Natural killer cell (primary cell): ENCODE data around the gene RUSC1. TPM values are rescaled to one million over a fixed set of nuclear protein-coding genes. Genes with fewer than 3 reads are reported as not detected.

Source experiments
- ATAC-seq, 3 donors: fragments of 150-1000 bp in 2 of 3; fragments of 200-7000 bp in 1 of 3; cut with Tn5 transposase; 1 replicate in 1 of 3; 2 replicates in 2 of 3; pipeline ENCODE4 v1.10.0; 2021; ENCODE audit warnings: mild to moderate bottlenecking in 2 of 3, moderate library complexity in 2 of 3
- DNase-seq, 2 donors: peaks; one replicate each; pipeline versions ENCODE4 v3.0.0 to v3.0.0-alpha.2; 2013 to 2021; ENCODE audit warnings: mixed read lengths in 1 of 2
- H3K27ac ChIP-seq: one replicate; pipeline ENCODE4 v1.5.1; 2013; ENCODE audit warnings: mild to moderate bottlenecking, low read length
- H3K27me3 ChIP-seq: one replicate; pipeline ENCODE4 v1.6.1; 2013; ENCODE audit warnings: low read length; ENCODE audit not compliant: control insufficient read depth, insufficient read depth
- H3K36me3 ChIP-seq: one replicate; pipeline ENCODE4 v1.6.1; 2013; ENCODE audit warnings: low read length; ENCODE audit not compliant: control insufficient read depth, insufficient read depth
- H3K4me1 ChIP-seq: one replicate; pipeline ENCODE4 v1.6.1; 2013; ENCODE audit warnings: low read length; ENCODE audit not compliant: control insufficient read depth, insufficient read depth
- H3K4me3 ChIP-seq: one replicate; pipeline ENCODE4 v1.5.1; 2013; ENCODE audit warnings: low read length
- H3K9me3 ChIP-seq: one replicate; pipeline ENCODE4 v1.6.1; 2013; ENCODE audit warnings: low read length; ENCODE audit not compliant: control insufficient read depth, insufficient read depth
- H3K27ac Mint-ChIP-seq, 2 donors: one replicate each; pipeline ENCODE4 v1.8.0; 2022; ENCODE audit warnings: mild to moderate bottlenecking in 2 of 2, mixed read lengths in 2 of 2, moderate library complexity in 1 of 2
- H3K27me3 Mint-ChIP-seq, 2 donors: one replicate each; pipeline ENCODE4 v1.8.0; 2022; ENCODE audit warnings: low read depth in 2 of 2, mixed read lengths in 2 of 2
- H3K36me3 Mint-ChIP-seq: one replicate; pipeline ENCODE4 v1.8.0; 2022; ENCODE audit warnings: mixed read lengths
- H3K4me1 Mint-ChIP-seq, 2 donors: one replicate each; pipeline ENCODE4 v1.8.0; 2022; ENCODE audit warnings: mixed read lengths in 2 of 2
- H3K4me3 Mint-ChIP-seq: one replicate; pipeline ENCODE4 v1.8.0; 2022; ENCODE audit warnings: mild to moderate bottlenecking, moderate library complexity, mixed read lengths
- H3K9me3 Mint-ChIP-seq, 2 donors: one replicate each; pipeline ENCODE4 v1.8.0; 2022; ENCODE audit warnings: mixed read lengths in 2 of 2
- WGBS: methylation state at CpG from one replicate; pipeline ENCODE4 v1.1.7; 2013; ENCODE audit warnings: missing lambda C conversion rate; ENCODE audit not compliant: insufficient coverage; 5-methylcytosine and 5-hydroxymethylcytosine counted together
- intact Hi-C: fragments of 100-400 bp; cut with micrococcal nuclease; formaldehyde crosslinking; loops from one replicate; pipeline ENCODE4 v1.14.2; 2022
- total RNA-seq, 4 donors: library from RNA; stranded (reverse); fragments of 120-200 nt in 1 of 4; gene quantifications; one replicate each; pipeline versions ENCODE4 v1.2.3 to v1.2.4, GENCODE V29; 2013 to 2022
- TF ChIP-seq, protein P1 (sequence below): fragments of 200-600 bp; IDR thresholded peaks from one replicate; pipeline ENCODE4 v1.8.0; 2022; ENCODE audit warnings: antibody characterized with exemption

The RUSC1 gene, protein sequence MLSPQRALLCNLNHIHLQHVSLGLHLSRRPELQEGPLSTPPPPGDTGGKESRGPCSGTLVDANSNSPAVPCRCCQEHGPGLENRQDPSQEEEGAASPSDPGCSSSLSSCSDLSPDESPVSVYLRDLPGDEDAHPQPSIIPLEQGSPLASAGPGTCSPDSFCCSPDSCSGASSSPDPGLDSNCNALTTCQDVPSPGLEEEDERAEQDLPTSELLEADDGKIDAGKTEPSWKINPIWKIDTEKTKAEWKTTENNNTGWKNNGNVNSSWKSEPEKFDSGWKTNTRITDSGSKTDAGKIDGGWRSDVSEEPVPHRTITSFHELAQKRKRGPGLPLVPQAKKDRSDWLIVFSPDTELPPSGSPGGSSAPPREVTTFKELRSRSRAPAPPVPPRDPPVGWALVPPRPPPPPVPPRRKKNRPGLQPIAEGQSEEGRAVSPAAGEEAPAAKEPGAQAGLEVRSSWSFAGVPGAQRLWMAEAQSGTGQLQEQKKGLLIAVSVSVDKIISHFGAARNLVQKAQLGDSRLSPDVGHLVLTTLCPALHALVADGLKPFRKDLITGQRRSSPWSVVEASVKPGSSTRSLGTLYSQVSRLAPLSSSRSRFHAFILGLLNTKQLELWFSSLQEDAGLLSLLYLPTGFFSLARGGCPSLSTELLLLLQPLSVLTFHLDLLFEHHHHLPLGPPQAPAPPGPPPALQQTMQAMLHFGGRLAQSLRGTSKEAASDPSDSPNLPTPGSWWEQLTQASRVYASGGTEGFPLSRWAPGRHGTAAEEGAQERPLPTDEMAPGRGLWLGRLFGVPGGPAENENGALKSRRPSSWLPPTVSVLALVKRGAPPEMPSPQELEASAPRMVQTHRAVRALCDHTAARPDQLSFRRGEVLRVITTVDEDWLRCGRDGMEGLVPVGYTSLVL
- 10 to 100 TPM; 20.4 to 24.7 (median 21.5) TPM for total RNA-seq
- 5.8 TPM for total RNA-seq (2013)

DNA sequence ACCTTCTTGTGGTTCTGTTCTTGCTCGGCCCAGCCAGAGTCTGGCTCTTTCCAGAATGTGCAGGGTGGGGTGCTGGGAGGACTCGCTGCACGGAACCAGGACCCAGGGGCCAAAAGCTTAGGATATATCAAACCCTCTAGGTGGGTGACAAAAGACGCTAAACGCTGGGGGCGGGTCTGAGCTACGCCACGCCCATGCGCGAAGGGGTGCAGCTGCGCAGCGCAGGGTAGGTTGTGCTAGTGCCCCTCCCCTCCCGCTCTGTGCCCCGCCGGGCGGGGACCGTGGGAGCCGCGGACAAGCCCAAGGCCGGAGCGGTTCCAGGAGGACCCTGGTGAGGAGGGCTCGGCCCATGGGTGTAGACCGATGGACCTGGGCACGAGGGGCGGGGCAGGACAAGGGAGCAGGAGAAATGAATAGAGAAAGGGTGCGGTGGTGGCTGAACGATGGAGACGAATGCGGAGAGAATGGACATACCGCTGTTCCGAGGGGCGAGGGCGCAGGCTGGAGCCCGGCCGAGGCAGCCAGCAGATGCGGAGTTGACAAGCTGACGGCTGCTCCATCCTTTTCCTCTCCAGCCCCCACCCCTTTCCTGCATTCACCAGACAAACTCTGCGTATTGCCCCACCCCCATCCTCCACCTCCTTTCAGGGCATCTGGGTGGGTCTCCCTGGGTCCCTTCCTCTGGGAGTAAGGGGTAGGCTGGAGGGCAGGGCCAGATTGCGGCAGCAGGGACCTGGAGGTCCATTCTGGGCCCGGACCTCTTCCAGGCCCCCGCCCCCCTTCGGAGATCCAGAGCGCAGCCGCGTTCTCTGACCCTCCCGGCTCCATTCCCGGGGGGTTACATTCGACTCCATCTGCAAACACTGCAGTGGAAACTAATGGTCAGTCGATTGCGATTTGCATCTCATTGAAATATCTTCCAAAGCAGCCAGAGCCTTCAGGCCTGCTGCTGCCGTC, at the start of gene RUSC1:
RUSC1 (plus strand) TSS at position 234 of the 957 bp plus-strand sequence. CDS start 880 bp downstream, outside the sequence.
- no peaks in the 10 kb centered on the region for H3K27me3 ChIP-seq

DNA sequence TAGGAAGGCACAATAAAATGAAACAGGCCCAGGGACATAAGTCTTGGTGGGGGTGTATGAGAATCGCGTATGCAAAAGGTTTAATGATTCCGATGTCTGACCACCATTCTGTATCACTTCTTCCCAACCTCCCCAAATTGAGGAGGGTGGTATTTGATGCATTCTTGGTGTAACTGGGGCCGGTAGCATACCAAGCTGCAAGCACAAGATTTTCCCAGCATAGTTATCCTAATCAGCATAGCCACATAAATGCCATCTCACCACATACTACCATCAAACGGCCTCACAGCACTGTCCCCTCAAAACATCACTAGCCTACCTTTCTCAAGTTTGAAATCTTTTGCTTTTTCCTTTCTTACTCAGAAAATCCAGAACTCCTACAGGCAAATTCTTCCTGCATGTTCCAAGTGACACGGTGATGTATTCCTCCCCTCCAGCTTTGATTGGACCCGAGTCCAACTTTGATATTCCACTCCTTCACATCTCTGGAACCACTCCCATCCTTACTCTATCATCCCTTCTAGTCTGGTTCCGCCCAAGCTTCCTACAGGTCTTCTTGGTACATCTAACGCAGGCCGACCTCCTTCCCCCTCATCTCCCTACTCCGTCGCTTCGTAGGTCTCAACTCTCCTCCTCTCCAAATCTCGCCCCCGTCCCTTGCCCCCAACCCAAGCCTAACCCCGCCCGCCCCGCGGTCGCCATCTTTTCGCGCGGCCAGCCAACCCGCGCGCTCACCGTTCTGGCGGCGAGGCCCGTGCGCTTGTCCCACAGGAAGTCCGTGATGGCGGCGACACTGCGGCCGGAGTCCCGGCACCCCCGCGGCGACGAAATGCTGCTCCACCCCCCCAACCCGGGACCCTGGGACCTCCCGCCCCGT, 48.0 kb upstream of the RUSC1 start:
- peak; percentile 32 to 44 (median 42) for ATAC-seq
- Histone ChIP-seq H3K27me3 (no peaks in the 10 kb centered on the region), H3K9me3 (no peaks in the 10 kb centered on the region), H3K4me1 (peaks cover 30% of the 10 kb centered on the region), H3K36me3 (peaks cover 29% of the 10 kb centered on the region), H3K4me3 (peak overlapping the region; percentile 53), H3K27ac (peak overlapping the region; percentile 71)
- peaks cover 10% of the 10 kb centered on the region for H3K36me3 Mint-ChIP-seq
- H3K9me3 Mint-ChIP-seq: no peaks in the 10 kb centered on the region
- peak overlapping the region; percentile 85 to 98 for H3K27ac Mint-ChIP-seq
- intact Hi-C loops: loop anchor here (2.0 kb wide), 1 partner anchor 22 kb away; no protein-coding TSS in a partner anchor
- peaks cover 41 to 48% of the 10 kb centered on the region in 2 donors for H3K4me1 Mint-ChIP-seq
- no peaks in the 10 kb centered on the region for H3K27me3 Mint-ChIP-seq
- TF ChIP-seq, protein P1, sequence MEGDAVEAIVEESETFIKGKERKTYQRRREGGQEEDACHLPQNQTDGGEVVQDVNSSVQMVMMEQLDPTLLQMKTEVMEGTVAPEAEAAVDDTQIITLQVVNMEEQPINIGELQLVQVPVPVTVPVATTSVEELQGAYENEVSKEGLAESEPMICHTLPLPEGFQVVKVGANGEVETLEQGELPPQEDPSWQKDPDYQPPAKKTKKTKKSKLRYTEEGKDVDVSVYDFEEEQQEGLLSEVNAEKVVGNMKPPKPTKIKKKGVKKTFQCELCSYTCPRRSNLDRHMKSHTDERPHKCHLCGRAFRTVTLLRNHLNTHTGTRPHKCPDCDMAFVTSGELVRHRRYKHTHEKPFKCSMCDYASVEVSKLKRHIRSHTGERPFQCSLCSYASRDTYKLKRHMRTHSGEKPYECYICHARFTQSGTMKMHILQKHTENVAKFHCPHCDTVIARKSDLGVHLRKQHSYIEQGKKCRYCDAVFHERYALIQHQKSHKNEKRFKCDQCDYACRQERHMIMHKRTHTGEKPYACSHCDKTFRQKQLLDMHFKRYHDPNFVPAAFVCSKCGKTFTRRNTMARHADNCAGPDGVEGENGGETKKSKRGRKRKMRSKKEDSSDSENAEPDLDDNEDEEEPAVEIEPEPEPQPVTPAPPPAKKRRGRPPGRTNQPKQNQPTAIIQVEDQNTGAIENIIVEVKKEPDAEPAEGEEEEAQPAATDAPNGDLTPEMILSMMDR: no peak
- WGBS: 1% methylated on average over 41 of the region's 44 CpGs
- DNase-seq: no peak
- peak overlapping the region; percentile 92 for H3K4me3 Mint-ChIP-seq

More for the DNA sequence above, at the start of gene RUSC1:
- Histone ChIP-seq H3K4me1 (peaks cover 38% of the 10 kb centered on the region), H3K9me3 (no peaks in the 10 kb centered on the region), H3K4me3 (peak within 1 kb of the TSS; percentile 14), H3K36me3 (peaks cover 2% of the 10 kb centered on the region), H3K27ac (no peak within 1 kb of the TSS)
- H3K36me3 Mint-ChIP-seq: no peaks in the 10 kb centered on the region
- H3K4me1 Mint-ChIP-seq: peaks cover 18 to 48% of the 10 kb centered on the region in 2 donors
- intact Hi-C loops: loop anchor here (5.0 kb wide), 1 partner anchor 241 kb away; the partner anchor contains the start of gene ASH1L
- WGBS: 28% methylated on average over 50 of the region's 51 CpGs
- peak within 1 kb of the TSS in 1 of 2 donors; percentile 57 for H3K27ac Mint-ChIP-seq
- H3K4me3 Mint-ChIP-seq: peak within 1 kb of the TSS; percentile 74
- TF ChIP-seq, protein P1: no peak
- DNase-seq (peak; percentile 65 to 82), ATAC-seq (peak; percentile 38 to 47 (median 39))
- no peaks in the 10 kb centered on the region for H3K9me3 Mint-ChIP-seq
- H3K27me3 Mint-ChIP-seq: no peaks in the 10 kb centered on the region
